Hepatocyte (in vitro differentiated cells): Measurements from ENCODE around the gene TPGS1. TPM values are rescaled to one million over a fixed set of nuclear protein-coding genes. Genes with fewer than 3 reads are reported as not detected.

ENCODE experiments used
- DNase-seq: peaks from one replicate; pipeline ENCODE4 v3.0.0-alpha.2; 2016; ENCODE audit warnings: low spot score
- H2AFZ ChIP-seq: fragments of 200-600 bp; sonication (generic); 2 replicates; pipeline ENCODE4 v1.6.0; 2016; ENCODE audit warnings: antibody characterized with exemption, mild to moderate bottlenecking
- H3K27ac ChIP-seq: fragments of 200-600 bp; sonication (generic); 2 replicates; pipeline ENCODE4 v1.5.1; 2016; ENCODE audit warnings: mild to moderate bottlenecking
- H3K27me3 ChIP-seq: fragments of 200-600 bp; sonication (generic); 2 replicates; pipeline ENCODE4 v1.6.1; 2016
- H3K36me3 ChIP-seq: fragments of 200-600 bp; sonication (generic); replicated peaks from 2 replicates; pipeline ENCODE4 v1.5.1; 2016; ENCODE audit warnings: low read depth; ENCODE audit not compliant: insufficient read depth
- H3K4me1 ChIP-seq: fragments of 200-600 bp; sonication (generic); 2 replicates; pipeline ENCODE4 v1.5.1; 2016; ENCODE audit warnings: mild to moderate bottlenecking, moderate library complexity; ENCODE audit not compliant: insufficient read depth
- H3K4me2 ChIP-seq: fragments of 200-600 bp; sonication (generic); 2 replicates; pipeline ENCODE4 v1.6.0; 2016
- H3K4me3 ChIP-seq: fragments of 200-600 bp; sonication (generic); 2 replicates; pipeline ENCODE4 v1.5.1; 2016; ENCODE audit warnings: mild to moderate bottlenecking
- H3K79me2 ChIP-seq: fragments of 200-600 bp; sonication (generic); 2 replicates; pipeline ENCODE4 v1.6.0; 2017; ENCODE audit warnings: mild to moderate bottlenecking
- H3K9me2 ChIP-seq: fragments of 200-600 bp; sonication (generic); replicated peaks from 2 replicates; pipeline ENCODE4 v1.6.0; 2017; ENCODE audit warnings: mild to moderate bottlenecking; ENCODE audit not compliant: insufficient read depth
- H3K9me3 ChIP-seq: fragments of 200-600 bp; sonication (generic); 2 replicates; pipeline ENCODE4 v1.5.1; 2016; ENCODE audit warnings: low read depth, mild to moderate bottlenecking
- H4K20me1 ChIP-seq: fragments of 200-600 bp; sonication (generic); 2 replicates; pipeline ENCODE4 v1.6.0; 2016; ENCODE audit warnings: mild to moderate bottlenecking; ENCODE audit not compliant: insufficient read depth, poor library complexity, severe bottlenecking
- CTCF ChIP-seq: fragments of 200-600 bp; sonication (generic); IDR thresholded peaks from 2 replicates; pipeline ENCODE4 v1.5.1; 2016; ENCODE audit warnings: antibody characterized with exemption, mild to moderate bottlenecking; ENCODE audit not compliant: poor library complexity
- EZH2 ChIP-seq: fragments of 200-600 bp; sonication (generic); IDR thresholded peaks from 2 replicates; pipeline ENCODE4 v1.6.1; 2016; ENCODE audit warnings: antibody characterized with exemption, mild to moderate bottlenecking, borderline replicate concordance
- EZH2phosphoT487 ChIP-seq: fragments of 200-600 bp; sonication (generic); IDR thresholded peaks from one replicate; pipeline ENCODE4 v1.6.1; 2018; ENCODE audit warnings: antibody characterized with exemption, mild to moderate bottlenecking, low read depth, moderate library complexity; ENCODE audit not compliant: unreplicated experiment, severe bottlenecking
- WGBS: methylation state at CpG from one replicate; pipeline ENCODE4 v1.1.6; 2016; ENCODE audit warnings: low lambda C conversion rate; ENCODE audit errors: missing lambda C conversion rate; 5-methylcytosine and 5-hydroxymethylcytosine counted together
- polyA plus RNA-seq: library from polyadenylated mRNA; unstranded; fragments of >200 nt; fragmentation: Nextera tagmentation; extraction: Ambion mirVana; gene quantifications from 2 replicates; pipeline ENCODE4 v1.2.1, GENCODE V29; 2016
- total RNA-seq: library from RNA; depleted of rRNA; stranded (reverse); fragments of >200 nt; gene quantifications from 2 replicates; pipeline ENCODE4 v1.2.3, GENCODE V29; 2014

TPGS1 gene
- total and polyA plus RNA-seq, 2 experiments from 2014 or later: 44.9 to 61.0 TPM

- TF ChIP-seq EZH2 (no peak), EZH2phosphoT487 (no peak), CTCF (no peak)
- no peak overlapping the region for H3K4me2 ChIP-seq
- no peaks in the 10 kb centered on the region for H3K4me1 ChIP-seq
- H3K9me3 ChIP-seq: no peaks in the 10 kb centered on the region
- H3K4me3 ChIP-seq: no peak overlapping the region
- no peaks in the 10 kb centered on the region for H3K27me3 ChIP-seq
- no peak overlapping the region for H3K27ac ChIP-seq
- 94% methylated on average over 42 of the region's 51 CpGs for WGBS
- peaks cover 20% of the 10 kb centered on the region for H3K79me2 ChIP-seq
- no peaks in the 10 kb centered on the region for H3K9me2 ChIP-seq
- H3K36me3 ChIP-seq: no peaks in the 10 kb centered on the region
- peaks cover 20% of the 10 kb centered on the region for H4K20me1 ChIP-seq
- DNase-seq: no peak
- H2AFZ ChIP-seq: no peak overlapping the region
These were observed 33.8 kb downstream of the TPGS1 start for GRCh38 chr19:540867-541637.

- Histone ChIP-seq H2AFZ (no peak overlapping the region), H4K20me1 (peaks cover 15% of the 10 kb centered on the region), H3K4me2 (no peak overlapping the region), H3K4me1 (no peaks in the 10 kb centered on the region), H3K9me2 (no peaks in the 10 kb centered on the region), H3K4me3 (no peak overlapping the region), H3K79me2 (peaks cover 14% of the 10 kb centered on the region), H3K36me3 (no peaks in the 10 kb centered on the region), H3K9me3 (no peaks in the 10 kb centered on the region), H3K27me3 (no peaks in the 10 kb centered on the region), H3K27ac (no peak overlapping the region)
- no peak for DNase-seq
- no peak for TF ChIP-seq EZH2phosphoT487
- TF ChIP-seq CTCF: no peak
- TF ChIP-seq EZH2: no peak
- WGBS: 98% methylated on average over 16 of the region's 26 CpGs
These were observed 34.4 kb downstream of the TPGS1 start for GRCh38 chr19:541699-542098.

GRCh38 chr19:542173-542866 lies 35.0 kb downstream of the TPGS1 start:
- no peaks in the 10 kb centered on the region for H3K27me3 ChIP-seq
- H3K9me3 ChIP-seq: no peaks in the 10 kb centered on the region
- H3K36me3 ChIP-seq: no peaks in the 10 kb centered on the region
- H3K79me2 ChIP-seq: peaks cover 9% of the 10 kb centered on the region
- H4K20me1 ChIP-seq: peaks cover 13% of the 10 kb centered on the region
- no peak overlapping the region for H3K4me2 ChIP-seq
- no peak overlapping the region for H2AFZ ChIP-seq
- DNase-seq: no peak
- H3K4me1 ChIP-seq: no peaks in the 10 kb centered on the region
- H3K9me2 ChIP-seq: no peaks in the 10 kb centered on the region
- TF ChIP-seq EZH2phosphoT487: no peak
- TF ChIP-seq EZH2: no peak
- no peak for TF ChIP-seq CTCF
- no peak overlapping the region for H3K4me3 ChIP-seq
- WGBS: 95% methylated on average over 34 of the region's 34 CpGs
- no peak overlapping the region for H3K27ac ChIP-seq
